Measurements from ENCODE around the gene PTGR1. TPM values are rescaled to one million over a fixed set of nuclear protein-coding genes. Genes with fewer than 3 reads are reported as not detected.
"Not testable (repeated sequence)": the region's sequence is repeated elsewhere in the genome, so short reads cannot be mapped to it uniquely, and the experiment has no call there.

PTGR1 gene
- polyA plus RNA-seq, 3 donors, result 199 to 397 (median 309) TPM

DNA sequence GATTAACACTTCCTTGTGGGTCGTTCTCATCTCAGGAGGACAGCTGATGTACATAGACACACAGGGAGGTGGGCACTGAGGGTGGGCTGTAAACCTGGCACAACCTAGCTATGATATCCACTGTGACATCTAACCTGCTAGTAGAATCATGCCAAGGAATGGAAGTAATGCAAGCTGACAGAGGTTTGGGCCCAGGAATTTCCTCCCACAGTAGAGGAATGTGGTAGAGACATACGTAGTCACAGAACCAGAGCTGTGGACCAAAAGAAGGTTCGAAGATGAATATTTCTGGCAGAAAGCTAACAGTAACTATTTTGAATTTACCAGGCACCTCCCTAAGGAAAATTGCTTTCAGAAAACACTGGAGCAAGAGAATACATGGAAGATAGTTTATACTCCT lies 16.5 kb upstream of the PTGR1 start:
- DNase-seq (ENCODE audit: low read depth in 3 of 3, low spot score in 2 of 3), result no peak

DNA sequence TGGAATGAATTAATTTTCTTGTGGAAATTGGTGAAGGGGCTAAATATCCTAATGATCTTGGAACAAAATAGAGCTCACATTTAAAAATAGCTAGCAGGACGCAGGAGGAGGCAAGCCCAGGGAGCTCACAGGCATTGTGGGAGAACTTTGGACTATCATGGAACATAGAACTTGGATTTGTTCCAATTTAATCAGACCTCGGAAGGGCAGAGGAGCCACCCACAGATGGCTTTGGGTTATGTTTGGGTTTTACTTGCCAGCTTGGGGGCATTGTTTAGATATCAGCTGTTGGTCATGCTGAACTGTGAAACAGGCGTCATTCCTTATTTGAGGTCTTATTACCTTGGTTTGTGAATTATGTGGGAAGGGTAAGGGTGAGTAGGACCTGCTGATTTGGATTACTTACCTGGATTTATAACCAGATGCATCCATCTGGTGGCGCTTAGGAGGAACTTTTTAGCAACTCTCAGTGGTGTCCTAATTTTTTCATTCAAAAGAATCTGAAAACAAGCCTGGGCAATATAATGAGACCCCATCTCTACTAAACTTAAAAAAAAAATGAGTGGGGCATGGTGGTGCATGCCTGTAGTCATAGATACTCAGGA lies 14.1 kb upstream of the PTGR1 start:
- no peak for DNase-seq (ENCODE audit: low read depth in 3 of 3, low spot score in 2 of 3)

DNA sequence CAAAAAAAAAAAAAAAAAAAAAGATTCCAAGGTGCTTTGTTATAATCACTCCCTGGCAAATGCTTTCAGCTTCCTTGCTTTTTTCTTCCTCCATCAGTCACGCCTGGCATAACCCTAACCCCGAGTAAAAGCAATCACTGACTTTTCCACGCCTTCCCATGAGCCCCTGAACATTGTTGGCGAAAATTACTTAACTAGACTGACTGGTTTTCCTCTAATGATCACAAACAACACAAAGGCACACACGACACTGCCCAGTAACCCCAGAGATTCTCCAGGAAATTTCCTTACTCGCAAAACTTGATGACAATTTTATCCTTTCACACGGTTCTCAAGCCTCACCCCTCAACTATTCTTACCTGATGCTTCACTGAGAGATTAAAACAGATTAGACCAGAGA lies 11.4 kb upstream of the PTGR1 start:
- DNase-seq (ENCODE audit: low read depth in 3 of 3, low spot score in 2 of 3), result no peak

DNA sequence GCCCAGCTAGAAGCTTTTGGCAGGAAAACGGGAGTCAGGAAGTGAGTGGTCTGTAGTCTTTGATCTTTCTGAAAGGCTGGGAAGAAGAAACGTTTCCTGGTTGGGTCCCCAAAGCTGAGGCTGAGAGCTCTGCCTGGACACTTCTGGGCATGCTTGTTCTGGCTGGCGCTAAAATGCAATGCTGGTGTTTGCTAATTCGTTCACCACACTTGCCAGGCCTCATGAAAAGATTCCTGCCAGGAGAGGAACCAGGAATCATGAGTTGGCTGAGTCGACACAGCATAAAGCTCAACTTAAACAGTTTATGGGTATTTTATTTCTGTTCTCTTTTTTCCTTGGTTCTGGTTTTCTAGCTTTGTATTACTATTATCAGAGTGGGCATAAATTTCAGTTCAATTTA lies 10.7 kb upstream of the PTGR1 start:
- no peak for DNase-seq (ENCODE audit: low read depth in 3 of 3, low spot score in 2 of 3)

DNA sequence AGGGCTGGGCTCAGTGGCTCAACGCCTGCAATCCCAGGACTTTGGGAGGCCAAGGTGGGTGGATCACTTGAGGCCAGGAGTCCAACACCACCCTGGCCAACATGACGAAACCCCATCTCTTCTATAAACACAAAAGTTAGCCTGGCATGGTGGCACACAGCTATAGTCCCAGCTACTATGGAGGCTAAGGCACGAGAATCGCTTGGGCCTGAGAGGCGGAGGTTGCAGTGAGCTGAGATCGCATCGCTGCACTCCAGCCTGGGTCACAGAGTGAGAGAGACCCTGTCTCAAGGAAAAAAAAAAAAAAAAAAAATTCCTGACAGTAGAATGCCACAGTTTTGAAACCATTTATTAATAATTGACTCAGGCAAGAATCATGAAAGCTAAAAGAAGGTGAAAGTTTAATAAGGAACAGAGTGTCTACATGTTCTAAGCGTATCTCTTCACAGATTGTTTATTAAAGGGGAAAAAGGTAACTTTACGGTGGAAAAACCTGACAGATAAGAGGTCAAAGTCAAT lies 5.7 kb upstream of the PTGR1 start:
- DNase-seq (ENCODE audit: low read depth in 3 of 3, low spot score in 2 of 3), result no peak

DNA sequence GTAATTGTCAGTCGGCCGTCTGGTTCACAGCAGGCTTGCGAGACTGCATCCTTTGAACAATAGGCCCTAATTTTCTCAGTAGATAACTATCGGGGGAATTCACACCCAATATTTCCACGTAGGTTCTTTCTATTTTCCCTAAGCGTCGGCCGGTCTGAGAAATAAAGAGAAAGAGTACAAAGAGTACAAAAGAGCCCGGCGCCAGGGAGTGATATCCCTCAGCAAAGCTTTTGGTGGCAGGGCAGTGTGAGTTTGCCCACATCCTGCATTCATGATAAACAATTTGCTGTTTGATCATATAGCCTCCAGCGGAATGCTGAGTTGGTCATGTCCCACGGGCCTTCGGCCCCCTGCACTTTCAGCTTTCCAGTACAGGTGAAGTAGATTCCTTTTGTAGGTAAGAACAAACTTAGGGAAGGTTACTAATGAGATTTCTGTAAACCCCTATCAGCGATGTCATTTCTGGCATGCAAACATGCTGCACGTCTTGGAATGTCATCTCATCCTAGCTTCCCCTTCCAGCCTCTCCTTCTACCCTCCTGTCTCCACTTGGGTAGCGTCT lies 4.7 kb upstream of the PTGR1 start:
- no peak for DNase-seq (ENCODE audit: low read depth in 3 of 3, low spot score in 2 of 3)

DNA sequence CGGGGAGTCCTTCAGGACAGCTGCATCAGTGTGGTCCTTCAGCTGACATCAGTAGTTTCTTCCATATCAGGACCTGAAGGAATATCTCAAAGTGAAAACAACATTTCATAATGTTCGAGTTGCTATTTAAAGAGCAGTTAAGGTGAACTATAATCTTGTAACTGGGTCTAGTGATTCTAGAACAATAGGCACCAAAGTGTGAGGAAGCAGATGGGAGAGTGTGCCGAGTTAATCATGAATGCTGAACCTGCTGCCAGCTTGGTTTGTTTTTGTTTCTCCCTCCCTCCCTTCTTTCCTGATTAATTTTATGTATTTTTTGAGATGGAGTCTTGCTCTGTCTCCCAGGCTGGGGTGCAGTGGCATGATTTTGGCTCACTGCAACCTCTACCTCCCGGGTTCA lies 3.6 kb upstream of the PTGR1 start:
- DNase-seq (ENCODE audit: low read depth in 3 of 3, low spot score in 2 of 3), result no peak

DNA sequence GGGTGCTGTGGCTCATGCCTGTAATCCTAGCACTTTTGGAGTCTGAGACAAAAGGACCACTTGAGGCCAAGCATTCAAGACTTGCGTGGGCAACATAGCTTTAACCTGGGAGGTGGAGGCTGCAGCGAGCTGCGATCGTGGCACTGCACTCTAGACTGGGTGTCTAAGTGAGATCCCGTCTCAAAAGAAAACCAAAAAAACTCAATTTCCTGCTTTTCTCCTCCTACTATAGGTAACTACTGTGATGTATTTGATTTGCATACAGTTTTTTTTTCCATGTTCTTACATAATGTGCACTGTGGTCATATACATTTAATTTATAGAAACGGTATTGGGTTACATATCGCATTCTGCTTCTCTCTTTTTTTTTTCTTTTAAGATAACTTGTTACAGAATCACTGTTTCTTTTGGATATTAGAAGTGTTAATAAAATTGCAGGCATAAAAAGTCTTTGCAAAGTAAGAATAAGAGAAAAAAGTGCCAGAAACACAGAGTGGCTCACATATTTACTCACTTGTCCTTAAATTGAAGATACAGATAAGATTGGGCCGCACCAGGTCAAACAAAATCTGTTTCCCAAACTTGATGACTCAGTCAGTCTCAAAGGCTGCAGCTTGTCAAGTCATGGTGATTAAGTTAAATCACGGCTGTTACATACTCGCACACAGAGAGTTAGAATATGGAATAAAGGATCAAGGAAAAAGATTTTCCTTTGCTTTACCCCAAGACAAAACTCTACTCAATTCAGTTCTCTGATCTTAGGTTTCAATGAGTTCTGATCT lies 2.0 kb upstream of the PTGR1 start:
- no peak for DNase-seq (ENCODE audit: low read depth in 3 of 3, low spot score in 2 of 3)

DNA sequence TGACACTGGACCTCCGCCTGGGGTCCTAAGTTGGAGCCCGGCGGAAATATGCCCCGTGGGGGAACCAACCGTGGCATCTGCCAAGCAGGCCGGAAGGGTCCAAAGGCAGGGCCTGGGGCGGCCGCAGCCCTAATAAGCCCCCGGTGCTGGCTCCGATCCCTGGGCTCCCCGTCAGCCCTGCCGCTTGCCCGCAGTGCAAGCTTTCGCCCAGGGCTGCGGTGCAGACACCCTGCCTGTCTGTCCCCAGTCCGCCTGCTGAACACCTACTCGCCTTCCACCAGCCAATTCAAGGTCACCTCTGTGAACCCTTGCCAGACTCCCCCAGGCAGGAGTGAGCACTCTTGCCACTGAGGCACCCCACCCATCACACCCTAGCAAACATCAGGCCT lies 502 bp upstream of the PTGR1 start:
- no peak for DNase-seq (ENCODE audit: low read depth in 3 of 3, low spot score in 2 of 3)

DNA sequence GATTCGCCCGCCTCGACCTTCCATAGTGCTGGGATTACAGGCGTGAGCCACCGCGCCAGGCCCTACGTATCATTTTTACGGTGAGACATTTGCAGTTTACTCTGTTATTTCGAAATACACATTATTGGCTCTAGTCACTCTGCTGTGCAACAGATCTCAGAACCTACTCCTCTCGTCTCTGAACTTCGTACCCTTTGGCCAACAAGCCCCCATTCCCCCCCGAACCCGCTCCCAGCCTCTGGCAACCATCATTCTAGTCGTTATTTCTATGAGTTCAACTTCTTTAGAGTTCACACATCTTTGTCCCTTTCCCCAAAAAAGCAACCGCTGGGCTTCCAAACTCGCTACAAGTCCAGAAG lies 735 bp downstream of the PTGR1 start:
- no peak for DNase-seq (ENCODE audit: low read depth in 3 of 3, low spot score in 2 of 3)

DNA sequence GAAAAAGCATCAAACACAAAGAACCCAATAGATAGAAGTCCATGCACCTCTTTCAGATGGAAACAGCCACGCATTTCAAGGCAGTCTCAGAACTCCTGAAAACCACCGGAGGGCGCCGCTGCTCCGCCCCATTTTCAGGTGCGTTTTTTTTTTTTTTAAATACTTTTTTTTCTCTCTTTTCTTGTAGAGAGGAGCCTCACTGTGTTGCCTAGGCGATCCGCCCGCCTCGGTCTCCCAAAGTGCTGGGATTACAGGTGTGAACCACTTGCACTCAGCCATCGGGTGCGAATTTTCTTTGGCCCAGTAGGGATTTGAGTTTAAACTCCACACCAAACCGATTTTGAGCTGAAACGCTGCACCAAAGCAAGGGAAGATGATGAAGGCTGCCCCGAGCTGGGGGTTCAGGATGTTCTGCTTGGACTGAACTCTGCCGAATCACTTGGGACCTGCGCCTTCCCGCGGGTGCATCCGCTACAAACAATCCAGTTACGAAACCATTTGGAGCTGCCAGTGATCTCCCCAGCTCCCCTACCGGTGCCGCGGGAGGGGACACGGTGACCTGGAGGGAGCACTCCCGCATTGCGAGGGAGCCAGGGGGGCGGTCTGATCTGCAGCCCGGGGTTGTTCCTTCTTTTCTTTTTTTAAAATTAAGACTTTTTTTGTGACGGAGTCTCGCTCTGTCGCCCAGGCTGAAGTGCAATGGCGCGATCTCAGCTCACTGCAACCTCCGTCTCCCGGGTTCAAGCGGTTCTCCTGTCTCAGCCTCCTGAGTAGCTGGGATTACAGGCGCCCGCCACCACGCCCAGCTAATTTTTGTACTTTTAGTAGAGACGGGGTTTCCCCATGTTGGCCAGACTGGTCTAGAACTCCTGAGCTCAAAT lies 1.4 kb downstream of the PTGR1 start:
- peak in 1 of 3 donors; percentile 58 for DNase-seq (ENCODE audit: low read depth in 3 of 3, low spot score in 2 of 3)

DNA sequence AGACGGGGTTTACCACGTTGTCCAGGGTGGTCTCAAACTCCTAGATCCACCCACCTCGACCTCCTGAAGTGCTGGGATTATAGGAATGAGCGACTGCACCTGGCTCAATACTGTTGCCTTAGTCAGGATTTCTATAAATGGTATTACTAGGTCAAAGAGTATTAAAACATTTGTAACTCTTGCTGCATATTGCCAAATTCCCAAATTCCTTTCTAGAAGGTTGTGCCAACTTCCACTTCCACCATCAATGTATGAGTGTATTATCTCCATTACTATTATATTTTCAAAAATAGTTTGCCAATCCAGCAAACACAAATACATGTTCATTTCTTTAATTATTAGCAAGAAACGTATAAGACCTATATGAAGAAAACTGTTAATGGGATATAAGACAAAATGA lies 10.6 kb downstream of the PTGR1 start:
- DNase-seq (ENCODE audit: low read depth in 3 of 3, low spot score in 2 of 3), result no peak

DNA sequence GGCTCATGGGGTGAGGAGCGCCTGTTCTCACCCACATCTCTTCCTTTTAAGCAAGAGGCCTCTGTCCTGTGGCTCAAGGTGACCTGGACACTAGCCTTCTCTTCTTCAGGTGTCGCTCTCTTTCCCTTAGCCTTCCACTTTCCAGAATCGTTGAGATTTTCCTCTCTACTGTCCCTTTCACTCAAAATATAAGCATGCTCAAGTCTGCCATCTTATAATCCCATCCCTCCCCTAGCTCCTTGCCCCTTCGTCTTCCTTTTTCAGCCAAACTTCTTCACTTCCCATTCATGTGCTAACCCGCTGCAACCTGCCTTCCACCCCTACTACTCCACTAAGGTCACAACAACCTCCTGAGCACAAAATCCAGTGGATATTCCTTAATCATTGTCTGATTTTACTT lies 13.1 kb downstream of the PTGR1 start:
- DNase-seq (ENCODE audit: low read depth in 3 of 3, low spot score in 2 of 3), result no peak

DNA sequence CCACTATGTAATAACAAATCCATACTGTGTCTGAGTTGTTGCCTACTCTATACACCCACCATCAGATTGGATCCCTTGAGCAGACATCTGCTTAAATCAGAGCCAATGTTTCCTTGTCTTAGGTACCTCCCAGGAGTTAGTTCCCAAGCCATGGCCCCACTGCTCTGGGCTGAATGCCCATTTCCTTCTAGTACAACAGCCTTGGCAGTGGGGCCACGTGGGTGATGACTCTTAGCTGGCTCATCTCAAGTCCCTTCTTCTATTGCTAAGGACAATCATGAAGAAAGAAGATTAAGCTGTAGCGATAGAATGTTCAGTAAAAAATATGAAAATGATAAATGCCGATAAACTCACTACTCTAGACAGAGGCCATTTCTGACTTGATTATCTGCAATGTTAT lies 16.6 kb downstream of the PTGR1 start:
- DNase-seq (ENCODE audit: low read depth in 3 of 3, low spot score in 2 of 3), result no peak

DNA sequence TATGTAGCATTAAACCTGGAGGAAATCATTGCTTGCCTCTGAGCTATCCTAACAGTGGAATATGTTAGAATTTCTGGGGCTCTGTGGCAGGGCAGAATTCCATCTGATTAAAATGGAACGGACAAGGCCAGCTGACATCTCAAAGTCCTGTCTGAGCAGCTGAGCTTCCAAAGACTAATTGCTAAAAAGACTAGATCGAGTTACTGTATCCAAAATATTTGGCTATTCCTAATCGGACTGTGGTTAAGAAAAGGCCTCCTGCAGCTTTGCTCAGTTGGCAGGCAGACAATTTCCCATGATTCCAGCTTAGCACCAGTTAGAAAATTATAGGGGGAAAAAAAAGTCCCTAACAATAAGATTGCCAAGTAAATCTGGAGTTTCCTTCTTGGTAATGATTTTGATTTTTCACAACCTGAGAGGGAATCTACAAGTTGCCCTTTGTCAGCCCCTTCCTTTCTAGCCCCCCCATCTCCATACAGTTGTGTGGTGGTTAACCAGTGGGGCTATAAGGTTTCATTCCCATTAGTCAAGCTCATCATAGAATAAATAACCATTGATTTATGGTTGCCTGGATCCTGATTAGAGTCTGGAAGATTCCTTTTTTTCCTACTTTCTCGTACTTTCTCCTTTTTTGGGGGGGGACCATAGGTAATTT lies 26.4 kb downstream of the PTGR1 start:
- no peak for DNase-seq (ENCODE audit: low read depth in 3 of 3, low spot score in 2 of 3)

DNA sequence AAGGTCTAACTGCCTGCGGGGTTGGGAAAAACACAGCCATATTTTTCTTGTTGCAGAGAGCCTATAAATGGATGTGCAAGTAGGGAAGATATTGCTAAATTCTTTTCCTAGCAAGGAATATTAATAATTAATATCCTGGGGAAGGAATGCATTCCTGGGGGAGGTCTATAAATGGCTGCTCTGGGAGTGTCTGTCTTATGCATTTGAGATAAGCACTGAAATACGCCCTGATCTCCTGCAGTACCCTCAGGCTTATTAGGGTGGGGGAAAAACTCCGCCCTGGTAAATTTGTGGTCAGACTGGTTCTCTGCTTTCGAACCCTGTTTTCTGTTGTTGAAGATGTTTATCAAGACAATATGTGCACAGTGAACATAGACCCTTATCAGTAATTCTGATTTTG lies 31.3 kb downstream of the PTGR1 start:
- DNase-seq (ENCODE audit: low read depth in 3 of 3, low spot score in 2 of 3), result not testable (repeated sequence)

DNA sequence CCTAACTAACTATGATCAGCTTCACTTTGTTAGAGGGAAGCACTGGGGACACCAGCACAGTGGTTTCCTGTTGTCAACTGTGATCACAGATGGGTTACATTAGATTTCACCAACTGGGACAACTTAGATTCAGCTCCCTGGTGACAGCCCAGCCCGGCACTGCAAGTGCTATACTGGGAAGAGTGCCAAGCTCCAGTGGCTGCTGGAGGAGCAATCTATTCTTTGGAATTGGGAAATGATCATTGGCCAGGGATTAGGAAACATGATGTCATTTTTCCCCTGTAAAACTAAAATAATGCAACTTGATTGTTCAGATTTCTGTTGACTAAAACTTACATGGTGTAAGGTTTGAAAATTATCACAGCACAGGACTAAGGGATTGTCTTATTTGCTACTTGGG lies 33.2 kb downstream of the PTGR1 start:
- no peak for DNase-seq (ENCODE audit: low read depth in 3 of 3, low spot score in 2 of 3)

DNA sequence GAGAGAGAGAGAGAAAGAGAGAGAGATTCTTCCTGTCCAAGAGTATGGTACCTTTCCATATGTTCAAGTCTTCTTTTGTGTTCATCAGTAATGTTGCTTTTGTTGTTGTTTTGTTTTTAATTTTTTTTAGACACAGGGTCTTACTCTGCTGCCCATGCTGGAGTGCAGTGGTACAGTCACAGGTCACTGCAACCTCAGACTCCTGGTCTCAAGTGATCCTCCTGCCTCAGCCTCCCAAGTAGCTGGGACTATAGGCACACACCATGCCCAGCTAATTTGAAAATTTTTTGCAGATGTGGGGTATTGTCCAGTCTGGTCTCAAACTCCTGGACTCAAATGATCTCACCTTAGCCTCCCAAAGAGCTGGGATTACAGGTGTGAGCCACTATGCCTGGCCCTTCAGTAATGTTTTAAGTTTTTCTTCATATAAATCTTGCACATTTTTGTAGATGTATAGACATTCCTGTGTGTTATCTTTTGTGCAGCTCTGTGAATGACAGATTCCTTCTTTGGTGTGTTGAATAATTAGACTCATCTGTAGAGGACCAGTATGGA lies 38.2 kb downstream of the PTGR1 start:
- no peak for DNase-seq (ENCODE audit: low read depth in 3 of 3, low spot score in 2 of 3)

DNA sequence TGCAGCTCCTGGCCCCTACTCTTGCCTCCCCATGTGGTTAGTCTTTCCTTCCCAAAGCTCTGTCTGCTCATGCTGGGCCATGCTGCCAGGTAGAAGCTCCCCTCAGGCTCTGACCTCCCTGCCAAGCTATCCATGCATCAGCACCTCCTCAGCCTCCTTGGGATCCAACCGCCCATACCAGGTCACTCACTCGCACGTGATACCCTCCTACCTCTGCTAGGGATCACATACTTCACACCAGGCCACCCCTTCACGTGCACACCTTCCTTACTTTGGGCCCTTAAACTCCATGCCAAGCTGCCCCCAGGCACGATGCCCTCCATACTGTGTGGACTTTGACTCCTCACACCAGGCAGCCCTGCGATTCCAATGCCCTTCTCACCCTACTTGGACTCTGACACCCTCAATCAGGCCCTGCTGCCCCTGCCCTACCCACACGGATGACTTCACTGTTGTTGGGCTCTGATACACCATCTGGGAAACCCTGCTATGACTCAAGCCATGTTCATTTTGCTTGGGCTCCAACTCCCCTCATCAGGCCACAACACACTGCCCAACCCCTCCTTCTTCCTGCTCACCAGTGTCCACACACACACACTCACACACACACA lies 40.3 kb downstream of the PTGR1 start:
- no peak for DNase-seq (ENCODE audit: low read depth in 3 of 3, low spot score in 2 of 3)

DNA sequence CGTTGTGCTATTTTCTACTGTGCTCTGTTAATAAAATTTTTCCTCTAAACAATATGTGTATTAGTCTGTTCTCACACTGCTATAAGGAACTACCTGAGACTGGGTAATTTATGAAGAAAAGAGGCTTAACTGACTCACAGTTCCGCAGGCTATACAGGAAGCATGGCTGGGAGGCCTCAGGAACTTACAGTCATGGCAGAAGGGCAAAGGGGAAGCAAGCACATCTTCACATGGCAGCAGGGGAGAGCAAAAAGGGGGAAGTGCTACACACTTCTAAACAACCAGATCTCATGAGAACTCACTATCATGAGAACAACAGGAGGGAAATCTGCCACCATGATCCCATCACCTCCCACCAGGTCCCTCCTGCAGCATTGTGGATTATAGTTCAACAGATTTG lies 44.0 kb downstream of the PTGR1 start:
- not testable (repeated sequence) for DNase-seq (ENCODE audit: low read depth in 3 of 3, low spot score in 2 of 3)

Data from right renal cortex interstitium (tissue), 3 donors.